ENCODE results near the gene TMEM114.

TMEM114 gene

DNA sequence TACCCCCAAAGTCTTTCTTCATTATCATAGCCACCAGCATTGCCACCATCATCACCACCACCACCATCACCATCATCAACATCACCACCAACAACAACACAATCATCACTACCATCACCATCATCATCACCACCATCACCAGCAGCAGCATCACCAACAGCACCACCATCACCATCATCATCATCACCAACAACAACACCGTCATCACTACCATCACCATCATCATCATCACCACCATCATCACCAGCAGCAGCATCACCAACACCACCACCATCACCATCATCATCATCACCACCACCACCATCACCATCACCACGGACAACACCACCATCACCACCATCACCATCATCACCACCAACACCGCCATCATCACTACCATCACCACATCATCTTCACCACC, 500 bp upstream of the TMEM114 start:
- no peak overlapping the region for H3K27ac Mint-ChIP-seq
- DNase-seq: no peak
- peaks cover 6% of the 10 kb centered on the region for H3K4me1 Mint-ChIP-seq (ENCODE audit: low read depth)
- no peaks in the 10 kb centered on the region for H3K36me3 Mint-ChIP-seq (ENCODE audit: low read depth)
- H3K9me3 Mint-ChIP-seq: no peaks in the 10 kb centered on the region
- peaks cover 36% of the 10 kb centered on the region for H3K27me3 Mint-ChIP-seq
- H3K4me3 Mint-ChIP-seq: no peak overlapping the region

DNA sequence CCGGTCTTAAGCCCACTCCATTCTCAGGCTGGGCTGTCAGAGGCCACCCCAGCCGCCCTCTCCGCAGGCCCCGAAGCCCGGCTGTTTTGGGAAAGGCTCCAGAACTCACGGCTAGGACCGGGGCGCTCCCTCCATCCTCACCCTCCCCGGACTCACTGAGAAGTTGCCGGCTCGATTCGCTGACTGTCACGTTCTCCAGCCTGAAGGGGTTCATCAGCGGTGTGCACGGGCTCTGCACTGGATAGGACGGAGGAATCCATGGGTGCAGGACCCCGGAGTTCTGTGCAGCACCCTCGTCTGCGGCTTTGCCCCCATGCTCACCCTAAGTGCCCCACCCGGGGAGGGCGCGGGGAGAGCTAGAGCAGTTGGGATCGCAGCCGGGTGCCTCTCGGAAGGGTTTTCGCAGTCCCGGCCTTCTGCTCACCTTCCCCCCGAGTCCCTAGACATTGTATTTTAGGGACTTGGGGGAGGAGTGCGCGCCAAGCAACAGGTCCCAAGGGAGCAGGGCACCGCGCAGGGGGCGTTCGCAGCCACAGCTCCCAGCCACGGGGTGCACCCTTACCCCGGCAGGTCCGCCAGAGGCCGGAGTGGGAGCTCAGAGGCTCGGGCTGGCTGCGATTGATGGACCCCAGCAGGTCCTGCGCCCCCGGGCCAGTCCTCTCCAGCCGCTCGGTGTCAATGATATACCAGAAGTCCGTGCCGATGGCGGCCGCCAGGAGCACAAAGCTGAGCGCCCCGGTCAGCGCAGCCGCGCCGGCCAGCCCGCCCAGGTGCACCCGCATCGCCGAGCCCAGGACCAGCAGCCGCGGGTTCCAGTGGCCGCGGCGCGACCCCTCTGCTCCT, 1.0 kb downstream of the TMEM114 start:
- DNase-seq: no peak
- no peak overlapping the region for H3K27ac Mint-ChIP-seq
- no peaks in the 10 kb centered on the region for H3K9me3 Mint-ChIP-seq
- H3K36me3 Mint-ChIP-seq (ENCODE audit: low read depth): no peaks in the 10 kb centered on the region
- no peak overlapping the region for H3K4me3 Mint-ChIP-seq
- H3K4me1 Mint-ChIP-seq (ENCODE audit: low read depth): peaks cover 6% of the 10 kb centered on the region
- peaks cover 47% of the 10 kb centered on the region for H3K27me3 Mint-ChIP-seq

DNA sequence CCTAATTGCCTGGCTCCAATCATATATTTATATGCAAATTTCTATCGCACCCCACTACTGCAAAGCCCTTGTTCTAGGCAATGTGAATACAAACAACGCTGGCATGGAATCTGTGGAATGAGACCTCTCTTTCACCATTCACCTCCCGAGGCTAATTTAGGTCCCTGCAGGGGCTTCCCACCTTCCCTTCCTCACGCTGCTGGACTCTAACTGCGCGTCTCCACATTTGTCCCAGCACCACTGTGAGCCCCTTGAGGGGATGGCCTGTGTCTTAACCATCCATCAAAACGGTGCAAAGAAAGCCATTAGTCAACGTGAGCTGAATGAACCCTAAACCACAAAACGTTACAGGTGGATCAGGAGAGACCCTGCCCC, 1.6 kb downstream of the TMEM114 start:
- Mint-ChIP-seq H3K4me3 (no peak overlapping the region), H3K27me3 (peaks cover 49% of the 10 kb centered on the region), H3K4me1 (ENCODE audit: low read depth) (peaks cover 6% of the 10 kb centered on the region), H3K27ac (no peak overlapping the region), H3K9me3 (no peaks in the 10 kb centered on the region), H3K36me3 (ENCODE audit: low read depth) (no peaks in the 10 kb centered on the region)
- no peak for DNase-seq

DNA sequence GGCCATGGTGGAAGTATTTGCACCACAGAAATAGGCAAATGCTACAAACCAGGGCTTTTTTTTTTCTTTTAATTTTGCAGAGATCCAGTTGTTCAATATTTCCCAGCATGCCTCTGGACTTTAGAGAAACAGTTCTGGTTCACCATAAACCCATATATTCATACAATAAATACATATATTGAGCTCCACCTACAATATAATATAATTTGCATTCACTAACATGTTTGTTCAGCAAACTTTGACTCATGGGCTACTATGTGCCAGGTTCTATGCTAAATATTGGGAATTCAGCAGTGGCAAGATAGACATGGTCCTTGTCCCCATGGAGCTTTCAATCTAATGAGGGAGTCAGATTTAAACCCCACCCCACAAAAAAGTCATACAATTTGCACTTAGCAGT, 3.2 kb downstream of the TMEM114 start:
- Mint-ChIP-seq H3K9me3 (no peaks in the 10 kb centered on the region), H3K27me3 (peaks cover 49% of the 10 kb centered on the region), H3K27ac (no peak overlapping the region), H3K36me3 (ENCODE audit: low read depth) (no peaks in the 10 kb centered on the region), H3K4me1 (ENCODE audit: low read depth) (peaks cover 6% of the 10 kb centered on the region), H3K4me3 (no peak overlapping the region)
- DNase-seq: no peak

DNA sequence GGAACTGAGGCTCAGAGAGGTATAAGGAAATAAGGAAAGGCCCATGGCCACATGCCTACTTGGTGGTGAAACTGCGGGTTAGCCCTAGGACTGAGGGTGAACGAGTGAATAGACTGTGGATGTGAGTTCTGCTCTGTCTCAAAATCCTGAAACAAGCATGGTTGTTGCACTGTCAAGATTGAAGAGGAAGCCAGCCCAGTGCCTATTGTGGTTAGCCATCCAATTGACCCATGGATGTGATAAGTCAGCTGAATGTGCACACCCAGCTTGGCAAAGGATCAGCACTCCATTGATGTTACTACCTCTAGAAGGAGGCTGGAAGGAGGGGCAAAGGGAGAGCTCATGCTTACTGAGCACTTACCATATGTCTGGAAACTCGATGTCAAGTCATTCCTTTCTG, 4.5 kb downstream of the TMEM114 start:
- Mint-ChIP-seq H3K27me3 (peaks cover 52% of the 10 kb centered on the region), H3K36me3 (ENCODE audit: low read depth) (no peaks in the 10 kb centered on the region), H3K9me3 (no peaks in the 10 kb centered on the region), H3K4me1 (ENCODE audit: low read depth) (peaks cover 6% of the 10 kb centered on the region), H3K4me3 (no peak overlapping the region), H3K27ac (no peak overlapping the region)
- no peak for DNase-seq

DNA sequence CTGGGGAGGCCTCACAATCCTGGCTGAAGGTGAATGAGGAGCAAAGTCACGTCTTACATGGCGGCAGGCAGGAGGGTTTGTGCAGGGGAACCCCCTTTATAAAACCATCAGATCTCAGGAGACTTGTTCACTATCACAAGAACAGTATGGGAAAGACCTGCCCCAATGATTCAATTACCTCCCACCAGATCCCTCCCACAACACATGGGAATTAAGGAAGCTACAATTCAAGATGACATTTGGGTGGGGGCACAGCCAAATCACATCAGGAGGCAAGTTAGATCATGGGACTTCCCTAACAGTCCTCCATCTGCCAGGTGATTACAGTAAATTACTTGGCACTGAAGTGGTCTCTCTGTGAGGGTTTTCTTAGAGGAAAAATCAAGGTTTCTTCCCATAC, 5.3 kb downstream of the TMEM114 start:
- Mint-ChIP-seq H3K4me1 (ENCODE audit: low read depth) (peaks cover 4% of the 10 kb centered on the region), H3K27me3 (peaks cover 52% of the 10 kb centered on the region), H3K36me3 (ENCODE audit: low read depth) (no peaks in the 10 kb centered on the region), H3K9me3 (no peaks in the 10 kb centered on the region), H3K27ac (no peak overlapping the region), H3K4me3 (no peak overlapping the region)
- DNase-seq: no peak

DNA sequence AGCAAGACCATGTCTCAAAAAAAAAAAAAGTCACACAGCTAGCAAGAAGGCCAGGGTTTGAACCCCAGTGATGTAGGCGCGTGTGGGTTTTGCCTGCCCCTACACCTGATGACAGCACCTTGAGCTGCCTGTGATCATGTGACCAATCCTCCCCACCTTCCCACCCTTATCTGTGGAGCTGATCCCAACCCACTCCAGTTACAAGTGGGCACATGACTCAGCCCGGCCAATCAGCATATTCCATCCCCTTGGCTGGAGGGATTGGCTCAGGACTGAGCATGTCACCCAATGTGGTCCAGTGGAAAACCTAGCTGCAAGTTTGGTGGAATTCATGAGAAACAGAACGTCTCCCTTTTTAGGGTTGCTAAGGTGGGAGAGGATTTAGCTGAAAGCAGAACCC, 6.6 kb downstream of the TMEM114 start:
- no peak for DNase-seq
- H3K27ac Mint-ChIP-seq: no peak overlapping the region
- H3K27me3 Mint-ChIP-seq: peaks cover 45% of the 10 kb centered on the region
- H3K4me3 Mint-ChIP-seq: no peak overlapping the region
- H3K36me3 Mint-ChIP-seq (ENCODE audit: low read depth): no peaks in the 10 kb centered on the region
- H3K4me1 Mint-ChIP-seq (ENCODE audit: low read depth): peaks cover under 1% of the 10 kb centered on the region
- H3K9me3 Mint-ChIP-seq: no peaks in the 10 kb centered on the region

DNA sequence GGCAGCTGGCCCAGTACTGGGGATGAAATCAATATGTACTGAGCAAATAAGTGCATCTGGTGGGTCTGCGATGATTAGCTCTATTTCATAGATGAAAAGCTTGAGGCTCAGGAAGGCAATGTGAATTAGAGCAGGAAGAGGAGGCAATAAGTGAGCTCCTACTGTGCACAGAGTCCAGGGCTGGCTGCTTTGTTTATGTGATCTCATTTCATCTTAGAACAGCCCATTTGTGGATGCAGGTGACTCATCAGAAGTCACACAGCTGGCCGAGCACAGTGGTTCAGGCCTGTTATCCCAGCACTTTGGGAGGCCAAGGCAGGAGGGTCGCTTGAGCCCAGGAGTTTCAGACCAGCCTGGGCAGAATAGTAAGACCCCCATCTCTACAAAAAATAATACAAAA, 7.1 kb downstream of the TMEM114 start:
- no peaks in the 10 kb centered on the region for H3K36me3 Mint-ChIP-seq (ENCODE audit: low read depth)
- no peaks in the 10 kb centered on the region for H3K4me1 Mint-ChIP-seq (ENCODE audit: low read depth)
- H3K27ac Mint-ChIP-seq: no peak overlapping the region
- H3K4me3 Mint-ChIP-seq: no peak overlapping the region
- no peaks in the 10 kb centered on the region for H3K9me3 Mint-ChIP-seq
- DNase-seq: no peak
- H3K27me3 Mint-ChIP-seq: peaks cover 42% of the 10 kb centered on the region

DNA sequence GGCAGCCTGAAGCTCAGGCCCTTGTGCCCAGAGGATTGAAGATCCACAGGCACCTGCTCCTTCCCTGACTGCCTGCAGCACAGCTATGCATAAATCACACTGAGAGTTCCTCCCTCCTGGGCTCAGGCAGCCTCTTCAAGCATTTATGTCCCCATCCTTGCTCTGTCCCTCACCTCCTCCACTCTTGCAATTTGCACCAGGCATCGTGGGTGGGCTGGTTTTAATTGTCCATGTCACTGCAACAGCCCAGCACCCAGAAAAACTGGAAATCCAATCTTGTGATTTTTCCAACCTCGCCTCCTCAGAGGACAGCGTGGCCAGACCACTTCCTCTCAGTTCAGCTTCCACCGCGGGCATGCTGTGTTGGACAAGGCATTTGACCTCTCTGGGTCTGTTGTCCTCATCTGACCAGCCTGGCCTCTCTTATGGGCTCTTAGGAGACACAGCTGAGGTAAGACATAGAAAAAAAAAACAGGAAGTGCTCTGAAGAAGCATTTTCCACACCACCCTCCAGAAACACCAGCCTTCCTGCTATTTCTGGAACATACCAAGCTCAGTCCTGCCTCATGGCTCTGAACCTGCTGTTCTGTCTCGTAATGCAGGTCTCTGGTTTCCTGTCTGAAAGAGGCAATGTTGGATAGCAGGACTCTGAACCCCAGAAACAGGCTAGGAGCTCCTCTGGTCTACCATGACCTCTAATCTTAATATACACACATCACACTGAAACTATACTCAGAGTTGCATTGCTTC, 8.3 kb downstream of the TMEM114 start:
- Mint-ChIP-seq H3K36me3 (ENCODE audit: low read depth) (no peaks in the 10 kb centered on the region), H3K27me3 (peaks cover 38% of the 10 kb centered on the region), H3K9me3 (no peaks in the 10 kb centered on the region), H3K4me3 (no peak overlapping the region), H3K27ac (no peak overlapping the region), H3K4me1 (ENCODE audit: low read depth) (no peaks in the 10 kb centered on the region)
- no peak for DNase-seq

DNA sequence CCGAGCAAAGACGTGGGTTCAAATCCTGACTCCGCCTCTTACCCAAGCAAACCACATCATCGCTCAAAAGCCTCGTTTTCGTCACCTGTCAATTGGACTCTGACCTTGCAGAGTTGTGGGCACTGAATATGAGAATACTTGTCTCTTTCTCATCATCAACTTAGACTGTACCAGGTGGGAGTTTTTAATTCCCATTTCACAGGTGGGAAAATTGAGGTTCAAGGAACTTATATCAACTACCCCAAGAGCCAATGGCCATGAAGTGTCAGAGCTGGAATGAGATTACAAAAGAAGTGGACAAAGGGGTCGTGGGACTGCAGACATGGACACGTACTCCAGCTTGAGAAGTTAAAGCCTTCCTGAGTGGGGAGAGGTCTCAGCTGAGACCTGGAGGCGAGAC, 10.8 kb downstream of the TMEM114 start:
- no peaks in the 10 kb centered on the region for H3K36me3 Mint-ChIP-seq (ENCODE audit: low read depth)
- no peak overlapping the region for H3K27ac Mint-ChIP-seq
- H3K9me3 Mint-ChIP-seq: no peaks in the 10 kb centered on the region
- H3K4me1 Mint-ChIP-seq (ENCODE audit: low read depth): no peaks in the 10 kb centered on the region
- no peak overlapping the region for H3K4me3 Mint-ChIP-seq
- H3K27me3 Mint-ChIP-seq: peaks cover 39% of the 10 kb centered on the region
- DNase-seq: no peak

DNA sequence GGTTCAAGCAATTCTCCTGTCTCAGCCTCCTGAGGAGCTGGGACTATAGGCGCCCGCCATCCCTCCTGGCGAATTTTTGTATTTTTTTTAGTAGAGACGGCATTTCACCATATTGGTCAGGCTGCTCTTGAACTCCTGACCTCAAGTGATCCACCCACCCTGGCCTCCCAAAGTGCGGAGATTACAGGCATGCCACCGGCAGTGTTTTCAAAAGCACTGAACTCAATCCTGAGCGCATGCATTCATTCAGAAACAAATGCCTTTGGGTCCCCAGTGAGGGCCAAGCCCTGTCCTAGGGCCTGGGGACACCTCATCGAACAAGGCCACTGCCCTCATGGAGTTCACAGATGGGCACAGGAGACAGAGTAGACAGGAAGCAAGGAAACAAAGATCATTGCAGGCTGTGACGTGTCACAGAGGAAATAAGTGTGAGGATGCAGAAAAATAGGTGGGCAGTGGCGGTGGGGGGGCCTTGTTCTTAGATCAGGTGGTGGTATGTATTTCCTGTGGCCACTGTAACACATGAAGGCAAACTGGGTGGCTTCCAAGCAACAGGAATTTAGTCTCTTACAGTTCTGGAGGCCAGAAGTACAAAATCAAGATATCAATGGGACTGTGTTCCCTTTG, 12.5 kb downstream of the TMEM114 start:
- Mint-ChIP-seq H3K27me3 (peaks cover 50% of the 10 kb centered on the region), H3K4me3 (no peak overlapping the region), H3K36me3 (ENCODE audit: low read depth) (no peaks in the 10 kb centered on the region), H3K9me3 (no peaks in the 10 kb centered on the region), H3K4me1 (ENCODE audit: low read depth) (no peaks in the 10 kb centered on the region), H3K27ac (no peak overlapping the region)
- DNase-seq: no peak

DNA sequence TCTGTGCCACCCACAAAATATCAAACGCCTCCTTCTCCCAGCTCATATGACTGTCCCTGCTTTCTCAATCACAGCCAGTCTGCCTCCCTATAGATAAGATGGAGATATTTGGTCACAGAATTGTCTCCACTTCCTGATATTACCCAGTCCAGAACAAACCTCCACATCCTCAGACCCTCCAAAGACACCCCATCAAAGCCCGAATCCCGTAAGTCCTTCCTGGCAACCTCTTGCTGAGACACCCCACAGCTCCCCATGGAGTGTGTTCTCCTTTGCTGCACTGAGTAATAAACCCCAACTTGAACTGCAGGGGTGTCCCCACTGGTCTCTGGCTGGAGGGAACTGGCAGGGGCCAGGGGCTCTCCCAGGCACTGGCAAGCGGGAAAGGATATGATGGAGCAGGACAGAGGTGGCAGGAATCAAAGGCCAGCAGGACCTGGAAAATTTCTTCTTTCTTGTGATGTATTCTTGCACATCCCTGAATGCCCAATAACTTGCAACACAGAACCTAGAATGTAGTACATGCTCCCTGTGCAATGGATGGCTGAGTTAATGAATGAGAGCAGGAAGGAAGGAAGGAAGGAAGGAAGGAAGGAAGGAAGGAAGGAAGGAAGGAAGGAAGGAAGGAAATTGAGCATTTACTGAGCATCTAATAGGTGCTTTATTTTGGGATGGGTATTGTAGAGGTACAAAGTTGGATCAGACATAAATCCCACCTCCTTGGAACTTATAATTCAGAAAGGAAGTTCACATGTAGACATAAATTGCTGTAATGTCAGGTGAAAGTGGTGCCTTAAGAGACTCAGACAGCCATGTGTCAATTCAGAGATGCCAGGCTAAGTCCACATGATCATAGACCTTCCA, 13.9 kb downstream of the TMEM114 start:
- no peak overlapping the region for H3K27ac Mint-ChIP-seq
- DNase-seq: no peak
- H3K27me3 Mint-ChIP-seq: peaks cover 59% of the 10 kb centered on the region

DNA sequence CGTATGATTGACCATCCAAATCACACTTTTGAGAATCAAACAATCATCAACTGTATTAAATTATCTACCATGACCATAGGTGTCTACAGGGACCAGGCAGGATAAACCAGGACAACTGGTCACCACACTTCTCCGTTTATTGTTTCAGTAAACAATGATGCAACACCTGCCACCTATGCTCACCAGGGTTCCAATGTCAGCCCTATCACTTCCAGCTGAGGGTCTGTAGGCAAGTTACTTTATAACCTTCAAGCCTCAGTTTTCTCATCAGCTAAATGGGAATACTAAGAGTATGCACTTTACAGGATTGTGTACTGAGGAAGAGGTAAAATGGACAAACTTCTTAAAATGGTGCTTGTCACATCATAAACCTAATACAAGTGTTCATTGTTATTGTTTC, 14.9 kb downstream of the TMEM114 start:
- no peaks in the 10 kb centered on the region for H3K36me3 Mint-ChIP-seq (ENCODE audit: low read depth)
- no peak overlapping the region for H3K4me3 Mint-ChIP-seq
- peaks cover 63% of the 10 kb centered on the region for H3K27me3 Mint-ChIP-seq
- H3K9me3 Mint-ChIP-seq: no peaks in the 10 kb centered on the region
- no peak for DNase-seq
- no peaks in the 10 kb centered on the region for H3K4me1 Mint-ChIP-seq (ENCODE audit: low read depth)
- H3K27ac Mint-ChIP-seq: no peak overlapping the region

More for the DNA sequence above, 13.9 kb downstream of the TMEM114 start:
- H3K36me3 Mint-ChIP-seq (ENCODE audit: low read depth): no peaks in the 10 kb centered on the region
- no peaks in the 10 kb centered on the region for H3K4me1 Mint-ChIP-seq (ENCODE audit: low read depth)
- no peaks in the 10 kb centered on the region for H3K9me3 Mint-ChIP-seq
- H3K4me3 Mint-ChIP-seq: no peak overlapping the region

Data from activated T-cell treated with anti-CD3 and anti-CD28 coated beads, Interleukin-2, amount 50 U/mL, for 24 hours (primary cell).